Large intestine (tissue), 3 donors: Measurements from ENCODE around the gene RNPEP. TPM values are rescaled to one million over a fixed set of nuclear protein-coding genes. Genes with fewer than 3 reads are reported as not detected.

Source experiments
- DNase-seq, 2 donors: peaks; one replicate each; pipeline versions ENCODE4 v3.0.0 to v3.0.0-alpha.2; 2013
- H3K27ac ChIP-seq: one replicate; pipeline ENCODE4 v1.5.1; 2013; ENCODE audit warnings: low read length
- H3K27me3 ChIP-seq: 2 replicates; pipeline ENCODE4 v1.6.1; 2013; ENCODE audit warnings: low read length; ENCODE audit not compliant: control insufficient read depth, insufficient read depth
- H3K36me3 ChIP-seq: 2 replicates; pipeline ENCODE4 v1.6.1; 2013; ENCODE audit warnings: low read length; ENCODE audit not compliant: control insufficient read depth, insufficient read depth
- H3K4me1 ChIP-seq: one replicate; pipeline ENCODE4 v1.6.1; 2013; ENCODE audit warnings: low read length; ENCODE audit not compliant: control insufficient read depth, insufficient read depth
- H3K4me3 ChIP-seq: one replicate; pipeline ENCODE4 v1.5.1; 2013; ENCODE audit warnings: low read length
- H3K9me3 ChIP-seq: one replicate; pipeline ENCODE4 v1.6.1; 2013; ENCODE audit warnings: mild to moderate bottlenecking, low read depth, low read length, moderate library complexity; ENCODE audit not compliant: control insufficient read depth
- WGBS: methylation state at CpG from one replicate; pipeline ENCODE4 v1.1.5; 2013; ENCODE audit warnings: low lambda C conversion rate; ENCODE audit not compliant: insufficient coverage; 5-methylcytosine and 5-hydroxymethylcytosine counted together
- polyA plus RNA-seq: library from polyadenylated mRNA; unstranded; fragments of 120-200 nt; gene quantifications from one replicate; pipeline ENCODE4 v1.2.1, GENCODE V29; 2013

RNPEP gene
- polyA plus RNA-seq, 1 donor, result 55.9 TPM

GRCh38 chr1:201942129-201942495 is 40.3 kb upstream of the RNPEP start:
- Histone ChIP-seq H3K4me1 (peaks cover 3% of the 10 kb centered on the region), H3K9me3 (no peaks in the 10 kb centered on the region), H3K27me3 (peaks cover 35% of the 10 kb centered on the region), H3K4me3 (no peak overlapping the region), H3K27ac (no peak overlapping the region), H3K36me3 (no peaks in the 10 kb centered on the region)
- no peak for DNase-seq
- WGBS, result no CpG with 5 or more reads among the region's 1 CpG

GRCh38 chr1:201944002-201944401 is 38.4 kb upstream of the RNPEP start:
- Histone ChIP-seq H3K4me1 (peaks cover 5% of the 10 kb centered on the region), H3K27me3 (peaks cover 48% of the 10 kb centered on the region), H3K27ac (peak overlapping the region; percentile 21), H3K36me3 (no peaks in the 10 kb centered on the region), H3K9me3 (no peaks in the 10 kb centered on the region), H3K4me3 (peak overlapping the region; percentile 46)
- WGBS, result no CpG with 5 or more reads among the region's 6 CpGs
- DNase-seq, result no peak

- Histone ChIP-seq H3K4me3 (peak overlapping the region; percentile 46), H3K27ac (peak overlapping the region; percentile 9)
Measured at GRCh38 chr1:201944639-201945038, 37.8 kb upstream of the RNPEP start.

GRCh38 chr1:201945157-201945556 is 37.3 kb upstream of the RNPEP start:
- DNase-seq, result no peak
- Histone ChIP-seq H3K36me3 (no peaks in the 10 kb centered on the region), H3K9me3 (no peaks in the 10 kb centered on the region), H3K27ac (peak overlapping the region; percentile 50), H3K4me3 (peak overlapping the region; percentile 46), H3K4me1 (peaks cover 5% of the 10 kb centered on the region), H3K27me3 (peaks cover 58% of the 10 kb centered on the region)
- no CpG with 5 or more reads among the region's 4 CpGs for WGBS

More at GRCh38 chr1:201944639-201945038, 37.8 kb upstream of the RNPEP start:
- Histone ChIP-seq H3K27me3 (peaks cover 53% of the 10 kb centered on the region), H3K36me3 (no peaks in the 10 kb centered on the region), H3K4me1 (peaks cover 5% of the 10 kb centered on the region), H3K9me3 (no peaks in the 10 kb centered on the region)
- no peak for DNase-seq
- WGBS, result no CpG with 5 or more reads among the region's 3 CpGs

- Histone ChIP-seq H3K27me3 (peaks cover 60% of the 10 kb centered on the region), H3K36me3 (no peaks in the 10 kb centered on the region), H3K9me3 (no peaks in the 10 kb centered on the region), H3K27ac (peak overlapping the region; percentile 50), H3K4me1 (peaks cover 5% of the 10 kb centered on the region), H3K4me3 (peak overlapping the region; percentile 46)
- no peak for DNase-seq
- no CpG with 5 or more reads among the region's 10 CpGs for WGBS
Measured at GRCh38 chr1:201945863-201946223, 36.6 kb upstream of the RNPEP start.

- H3K4me1 ChIP-seq, result peaks cover 5% of the 10 kb centered on the region
- H3K27me3 ChIP-seq, result peaks cover 60% of the 10 kb centered on the region
- WGBS, result no CpG with 5 or more reads among the region's 28 CpGs
- peak; percentile 57 to 71 for DNase-seq
- H3K36me3 ChIP-seq, result no peaks in the 10 kb centered on the region
- peak within 1 kb of the TSS; percentile 85 for H3K27ac ChIP-seq
- H3K4me3 ChIP-seq, result peak within 1 kb of the TSS; percentile 46
- H3K9me3 ChIP-seq, result no peaks in the 10 kb centered on the region
Measured at GRCh38 chr1:201946224-201946908, 36.1 kb upstream of the RNPEP start, which contains the start of gene LMOD1. Gene LMOD1 (minus strand): TSS chr1:201946548. CDS start chr1:201946340, 208 bp downstream.

- no peak overlapping the region for H3K4me3 ChIP-seq
- no peak for DNase-seq
- H3K9me3 ChIP-seq, result no peaks in the 10 kb centered on the region
- H3K36me3 ChIP-seq, result no peaks in the 10 kb centered on the region
- WGBS, result no CpG with 5 or more reads among the region's 3 CpGs
- peaks cover 5% of the 10 kb centered on the region for H3K4me1 ChIP-seq
- H3K27me3 ChIP-seq, result peaks cover 60% of the 10 kb centered on the region
- H3K27ac ChIP-seq, result peak overlapping the region; percentile 85
Measured at GRCh38 chr1:201947697-201948008, 34.8 kb upstream of the RNPEP start.

GRCh38 chr1:201949491-201949890 is 33.0 kb upstream of the RNPEP start:
- Histone ChIP-seq H3K9me3 (no peaks in the 10 kb centered on the region), H3K4me1 (peaks cover 7% of the 10 kb centered on the region), H3K4me3 (no peak overlapping the region), H3K36me3 (no peaks in the 10 kb centered on the region), H3K27me3 (peaks cover 51% of the 10 kb centered on the region), H3K27ac (no peak overlapping the region)
- DNase-seq, result no peak

GRCh38 chr1:201954263-201955008 is 28.0 kb upstream of the RNPEP start:
- Histone ChIP-seq H3K9me3 (no peaks in the 10 kb centered on the region), H3K27ac (peak overlapping the region; percentile 83), H3K4me1 (peaks cover 6% of the 10 kb centered on the region), H3K36me3 (peaks cover 17% of the 10 kb centered on the region), H3K27me3 (peaks cover 8% of the 10 kb centered on the region), H3K4me3 (peak overlapping the region; percentile 83)
- DNase-seq, result no peak
- WGBS, result 85% methylated on average over 5 of the region's 24 CpGs

- no peaks in the 10 kb centered on the region for H3K9me3 ChIP-seq
- peak within 1 kb of the TSS; percentile 83 for H3K4me3 ChIP-seq
- peaks cover 24% of the 10 kb centered on the region for H3K36me3 ChIP-seq
- DNase-seq, result peak; percentile 96 to 97
- H3K27me3 ChIP-seq, result peaks cover 2% of the 10 kb centered on the region
- H3K4me1 ChIP-seq, result peaks cover 6% of the 10 kb centered on the region
- 0% methylated on average over 5 of the region's 43 CpGs for WGBS
- H3K27ac ChIP-seq, result peak within 1 kb of the TSS; percentile 83
Measured at GRCh38 chr1:201955009-201955728, 27.3 kb upstream of the RNPEP start, which contains the start of gene TIMM17A. Gene TIMM17A (plus strand): TSS chr1:201955503. CDS start chr1:201955527, 24 bp downstream.
